Choroid plexus epithelial cell (primary cell): ENCODE measurements around the gene PHPT1.

ENCODE experiments used
- DNase-seq: peaks from one replicate; pipeline ENCODE4 v3.0.0-alpha.2; 2010; ENCODE audit warnings: low read depth
- H3K4me3 ChIP-seq: 2 replicates; pipeline ENCODE4 v1.5.1; 2011; ENCODE audit warnings: low read depth, mild to moderate bottlenecking, control low read depth, low read length, moderate library complexity
- CTCF ChIP-seq: conservative IDR thresholded peaks from 2 replicates; pipeline ENCODE4 v1.5.1; 2011; ENCODE audit warnings: low read depth, mild to moderate bottlenecking, control low read depth, inconsistent platforms, low read length, moderate library complexity

PHPT1 gene

GRCh38 chr9:136845465-136846260 is 3.5 kb upstream of the PHPT1 start:
- no peak for DNase-seq
- H3K4me3 ChIP-seq, result no peak overlapping the region
- no peak for TF ChIP-seq CTCF

DNA sequence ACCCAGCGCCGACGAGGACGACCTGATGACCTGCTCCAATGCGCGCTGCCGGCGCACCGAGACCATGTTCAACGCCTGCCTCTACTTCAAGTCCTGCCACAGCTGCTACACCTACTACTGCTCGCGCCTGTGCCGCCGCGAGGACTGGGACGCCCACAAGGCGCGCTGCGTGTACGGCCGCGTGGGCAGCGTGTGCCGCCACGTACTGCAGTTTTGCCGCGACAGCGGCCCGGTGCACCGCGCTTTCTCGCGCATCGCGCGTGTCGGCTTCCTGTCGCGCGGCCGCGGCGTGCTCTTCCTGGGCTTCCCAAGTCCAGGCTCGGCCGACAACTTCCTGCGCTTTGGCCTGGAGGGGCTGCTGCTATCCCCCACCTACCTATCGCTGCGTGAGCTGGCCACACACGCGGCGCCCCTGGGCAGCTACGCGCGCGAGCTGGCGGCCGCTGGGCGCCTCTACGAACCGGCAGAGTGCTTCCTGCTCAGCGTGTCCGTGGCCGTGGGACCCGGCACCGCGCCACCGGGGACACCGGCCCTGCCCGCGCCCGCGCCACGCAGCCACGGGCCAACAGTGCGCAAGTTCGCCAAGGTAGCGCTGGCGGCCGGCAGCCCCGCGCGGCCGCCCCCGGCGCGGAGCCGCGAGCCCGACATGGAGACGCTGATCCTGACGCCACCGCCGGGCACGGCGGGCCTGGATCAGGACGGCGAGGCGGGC is 2.7 kb upstream of the PHPT1 start:
- peak overlapping the region; percentile 30 for H3K4me3 ChIP-seq
- no peak for DNase-seq
- TF ChIP-seq CTCF, result no peak

GRCh38 chr9:136847088-136847825 is 2.0 kb upstream of the PHPT1 start:
- no peak for TF ChIP-seq CTCF
- H3K4me3 ChIP-seq, result peak overlapping the region; percentile 91
- peak; percentile 72 for DNase-seq

- no peak for TF ChIP-seq CTCF
- peak; percentile 90 for DNase-seq
- peak overlapping the region; percentile 91 for H3K4me3 ChIP-seq
These were observed 1.3 kb upstream of the PHPT1 start for GRCh38 chr9:136847826-136848392.

DNA sequence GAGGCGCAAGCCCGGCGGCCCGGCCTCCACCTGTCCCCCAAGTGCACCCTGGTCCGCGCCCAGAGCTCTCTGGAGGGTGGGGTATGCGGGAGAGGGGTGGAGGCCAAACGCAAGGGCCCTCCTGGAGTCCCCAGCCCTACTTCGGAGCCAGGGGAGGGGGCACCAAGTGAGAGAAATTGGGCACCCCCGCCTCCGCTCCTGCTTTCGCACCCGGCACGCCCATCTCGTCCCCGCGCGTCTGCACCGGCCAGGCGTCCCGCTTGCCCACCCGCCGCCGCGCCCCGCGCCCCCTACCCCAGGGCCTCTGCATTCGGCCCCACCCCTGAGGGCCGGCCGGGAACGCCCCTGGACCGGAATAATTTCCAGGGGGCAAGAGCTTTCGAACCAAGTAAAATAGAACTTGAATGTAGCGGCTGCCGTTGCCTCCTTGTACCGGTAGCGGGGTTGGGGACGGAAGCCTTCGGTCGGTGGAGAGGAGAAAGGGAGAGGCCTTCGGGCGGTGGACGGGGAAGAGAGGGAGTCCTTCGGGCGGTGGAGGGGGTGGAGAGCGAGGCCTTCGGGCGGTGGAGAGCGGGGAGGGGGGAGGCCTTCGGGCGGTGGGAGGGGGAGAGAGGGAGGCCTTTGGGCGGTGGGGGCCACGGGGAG is 694 bp upstream of the PHPT1 start:
- DNase-seq, result peak; percentile 54
- no peak for TF ChIP-seq CTCF
- peak overlapping the region; percentile 91 for H3K4me3 ChIP-seq

DNA sequence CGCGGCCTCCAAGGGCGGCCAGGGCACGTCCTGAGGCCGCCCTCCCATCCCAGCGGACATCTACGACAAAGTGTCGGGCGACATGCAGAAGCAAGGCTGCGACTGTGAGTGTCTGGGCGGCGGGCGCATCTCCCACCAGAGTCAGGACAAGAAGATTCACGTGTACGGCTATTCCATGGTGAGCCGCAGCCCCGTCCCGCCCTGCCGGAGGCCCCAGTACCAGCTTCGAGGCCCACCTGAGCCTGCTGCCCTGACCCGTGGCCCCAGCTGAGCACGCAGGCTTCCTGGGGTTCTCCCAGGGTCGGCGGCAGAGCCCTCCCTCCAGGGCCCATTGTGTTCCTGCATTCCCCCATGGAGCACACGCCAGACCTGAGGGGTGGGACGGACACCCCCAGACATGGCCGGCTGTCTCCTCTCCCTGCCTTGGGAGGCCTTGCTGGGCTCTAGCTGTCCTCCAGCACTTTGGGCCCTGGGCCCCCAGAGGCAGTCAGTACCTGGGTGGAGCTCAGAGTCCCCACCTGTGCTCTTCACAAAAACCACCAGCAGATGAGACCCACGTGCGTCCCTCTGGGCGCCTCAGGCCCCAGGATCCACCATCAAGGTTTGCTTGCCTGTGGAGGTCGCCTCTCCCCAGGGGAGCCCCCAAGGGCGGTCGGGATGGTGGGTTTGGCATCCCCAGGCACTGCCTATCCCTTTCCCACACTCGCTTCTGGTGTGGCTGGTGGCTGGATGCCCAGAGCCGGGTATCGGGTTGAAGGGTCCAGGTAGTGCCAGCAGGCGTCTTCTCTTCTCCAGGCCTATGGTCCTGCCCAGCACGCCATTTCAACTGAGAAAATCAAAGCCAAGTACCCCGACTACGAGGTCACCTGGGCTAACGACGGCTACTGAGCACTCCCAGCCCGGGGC is 1.0 kb downstream of the PHPT1 start:
- DNase-seq, result no peak
- peak overlapping the region; percentile 91 for H3K4me3 ChIP-seq
- TF ChIP-seq CTCF, result no peak
